ENCODE data around the gene ZC3H12D. TPM values are rescaled to one million over a fixed set of nuclear protein-coding genes. Genes with fewer than 3 reads are reported as not detected.
"Not testable (repeated sequence)": the region's sequence is repeated elsewhere in the genome, so short reads cannot be mapped to it uniquely, and the experiment has no call there.

ZC3H12D gene
- total RNA-seq, 1 donor from 2014 or later: 2.1 TPM

- Histone ChIP-seq H3K36me3 (peaks cover 6% of the 10 kb centered on the region), H3K27me3 (no peaks in the 10 kb centered on the region), H3K4me1 (no peaks in the 10 kb centered on the region), H3K4me3 (no peak overlapping the region), H3K27ac (no peak overlapping the region), H3K9me3 (no peaks in the 10 kb centered on the region)
- intact Hi-C loops (cut with DNase I): no loop called here
- ATAC-seq: no peak
- no peak for TF ChIP-seq CTCF (IDR thresholded peaks at IDR 0.05)
- DNase-seq: no peak
Observed at GRCh38 chr6:149499066-149499465, 14.3 kb upstream of the ZC3H12D start.

GRCh38 chr6:149497365-149497764, 12.6 kb upstream of the ZC3H12D start:
- TF ChIP-seq CTCF (IDR thresholded peaks at IDR 0.05): no peak
- Histone ChIP-seq H3K4me3 (no peak overlapping the region), H3K9me3 (no peaks in the 10 kb centered on the region), H3K27ac (no peak overlapping the region), H3K27me3 (no peaks in the 10 kb centered on the region), H3K36me3 (peaks cover 2% of the 10 kb centered on the region), H3K4me1 (no peaks in the 10 kb centered on the region)
- DNase-seq: no peak
- intact Hi-C loops (cut with DNase I): no loop called here
- no peak for ATAC-seq

- DNase-seq; H3K27ac ChIP-seq; intact Hi-C loops (cut with DNase I); H3K9me3 ChIP-seq; ATAC-seq; H3K36me3 ChIP-seq; H3K4me3 ChIP-seq; H3K4me1 ChIP-seq; H3K27me3 ChIP-seq: not testable (repeated sequence)
Observed at GRCh38 chr6:149496597-149496996, 11.8 kb upstream of the ZC3H12D start.

- H3K27me3 ChIP-seq; DNase-seq; H3K4me3 ChIP-seq; H3K4me1 ChIP-seq; ATAC-seq; H3K9me3 ChIP-seq; H3K36me3 ChIP-seq; intact Hi-C loops (cut with DNase I); H3K27ac ChIP-seq: not testable (repeated sequence)
Observed at GRCh38 chr6:149495349-149496016, 10.7 kb upstream of the ZC3H12D start.

GRCh38 chr6:149494810-149495209, 10.0 kb upstream of the ZC3H12D start:
- H3K27me3 ChIP-seq; H3K27ac ChIP-seq; H3K36me3 ChIP-seq; ATAC-seq; H3K4me3 ChIP-seq; intact Hi-C loops (cut with DNase I); H3K4me1 ChIP-seq; DNase-seq; H3K9me3 ChIP-seq: not testable (repeated sequence)

GRCh38 chr6:149493761-149494320, 9.0 kb upstream of the ZC3H12D start:
- H3K27ac ChIP-seq: no peak overlapping the region
- no peaks in the 10 kb centered on the region for H3K9me3 ChIP-seq
- no peak for TF ChIP-seq CTCF (IDR thresholded peaks at IDR 0.05)
- H3K27me3 ChIP-seq: no peaks in the 10 kb centered on the region
- H3K4me3 ChIP-seq: no peak overlapping the region
- no peaks in the 10 kb centered on the region for H3K36me3 ChIP-seq
- ATAC-seq (no peak), DNase-seq (no peak)
- H3K4me1 ChIP-seq: no peaks in the 10 kb centered on the region
- intact Hi-C loops (cut with DNase I): no loop called here

GRCh38 chr6:149492798-149493343, 8.1 kb upstream of the ZC3H12D start:
- no peak overlapping the region for H3K27ac ChIP-seq
- no peaks in the 10 kb centered on the region for H3K9me3 ChIP-seq
- no peaks in the 10 kb centered on the region for H3K4me1 ChIP-seq
- H3K36me3 ChIP-seq: no peaks in the 10 kb centered on the region
- H3K4me3 ChIP-seq: no peak overlapping the region
- no peaks in the 10 kb centered on the region for H3K27me3 ChIP-seq
- ATAC-seq: no peak
- intact Hi-C loops (cut with DNase I): no loop called here
- no peak for TF ChIP-seq CTCF (IDR thresholded peaks at IDR 0.05)
- peak; percentile 15 for DNase-seq
